ENCODE data around the gene CRHR1.

CRHR1 gene

GRCh38 chr17:45786349-45786748, 2.2 kb downstream of the CRHR1 start:
- Histone ChIP-seq H3K4me3 (ENCODE audit: low read depth in 1 of 5, low read length in 5 of 5) (no peak overlapping the region), H3K9ac (ENCODE audit: low read length in 5 of 5) (no peak overlapping the region), H3K27ac (ENCODE audit: low read depth, low read length) (no peak overlapping the region), H3K9me3 (ENCODE audit: control insufficient read depth in 5 of 5, low read length in 5 of 5) (no peaks in the 10 kb centered on the region), H3K36me3 (ENCODE audit: control insufficient read depth in 5 of 5, insufficient read depth in 5 of 5, low read length in 5 of 5) (no peaks in the 10 kb centered on the region), H3K4me1 (ENCODE audit: control insufficient read depth in 5 of 5, insufficient read depth in 5 of 5, low read length in 5 of 5) (peaks cover 0 to 28% (median 26%) of the 10 kb centered on the region in 5 donors), H3K27me3 (ENCODE audit: control insufficient read depth in 5 of 5, insufficient read depth in 4 of 5, low read length in 5 of 5) (peaks cover 10 to 56% (median 26%) of the 10 kb centered on the region in 5 donors)

- no peak overlapping the region for H3K4me3 ChIP-seq (ENCODE audit: low read depth in 1 of 5, low read length in 5 of 5)
- no peaks in the 10 kb centered on the region for H3K36me3 ChIP-seq (ENCODE audit: control insufficient read depth in 5 of 5, insufficient read depth in 5 of 5, low read length in 5 of 5)
- H3K4me1 ChIP-seq (ENCODE audit: control insufficient read depth in 5 of 5, insufficient read depth in 5 of 5, low read length in 5 of 5), result peaks cover 0 to 23% (median 21%) of the 10 kb centered on the region in 5 donors
- no peaks in the 10 kb centered on the region for H3K9me3 ChIP-seq (ENCODE audit: control insufficient read depth in 5 of 5, low read length in 5 of 5)
- H3K9ac ChIP-seq (ENCODE audit: low read length in 5 of 5), result no peak overlapping the region
- no peak overlapping the region for H3K27ac ChIP-seq (ENCODE audit: low read depth, low read length)
- peaks cover 11 to 58% (median 31%) of the 10 kb centered on the region in 5 donors for H3K27me3 ChIP-seq (ENCODE audit: control insufficient read depth in 5 of 5, insufficient read depth in 4 of 5, low read length in 5 of 5)
Observed at GRCh38 chr17:45787044-45787443, 2.9 kb downstream of the CRHR1 start.

- no peaks in the 10 kb centered on the region for H3K36me3 ChIP-seq (ENCODE audit: control insufficient read depth in 5 of 5, insufficient read depth in 5 of 5, low read length in 5 of 5)
- no peak overlapping the region for H3K4me3 ChIP-seq (ENCODE audit: low read depth in 1 of 5, low read length in 5 of 5)
- H3K4me1 ChIP-seq (ENCODE audit: control insufficient read depth in 5 of 5, insufficient read depth in 5 of 5, low read length in 5 of 5), result peaks cover 0 to 23% (median 21%) of the 10 kb centered on the region in 5 donors
- H3K9me3 ChIP-seq (ENCODE audit: control insufficient read depth in 5 of 5, low read length in 5 of 5), result no peaks in the 10 kb centered on the region
- no peak overlapping the region for H3K27ac ChIP-seq (ENCODE audit: low read depth, low read length)
- no peak overlapping the region for H3K9ac ChIP-seq (ENCODE audit: low read length in 5 of 5)
- peaks cover 11 to 59% (median 34%) of the 10 kb centered on the region in 5 donors for H3K27me3 ChIP-seq (ENCODE audit: control insufficient read depth in 5 of 5, insufficient read depth in 4 of 5, low read length in 5 of 5)
Observed at GRCh38 chr17:45787656-45788055, 3.5 kb downstream of the CRHR1 start.

- H3K36me3 ChIP-seq (ENCODE audit: control insufficient read depth in 5 of 5, insufficient read depth in 5 of 5, low read length in 5 of 5), result no peaks in the 10 kb centered on the region
- no peak overlapping the region for H3K4me3 ChIP-seq (ENCODE audit: low read depth in 1 of 5, low read length in 5 of 5)
- no peak overlapping the region for H3K27ac ChIP-seq (ENCODE audit: low read depth, low read length)
- H3K4me1 ChIP-seq (ENCODE audit: control insufficient read depth in 5 of 5, insufficient read depth in 5 of 5, low read length in 5 of 5), result peaks cover 0 to 23% (median 21%) of the 10 kb centered on the region in 5 donors
- H3K9ac ChIP-seq (ENCODE audit: low read length in 5 of 5), result no peak overlapping the region
- no peaks in the 10 kb centered on the region for H3K9me3 ChIP-seq (ENCODE audit: control insufficient read depth in 5 of 5, low read length in 5 of 5)
- H3K27me3 ChIP-seq (ENCODE audit: control insufficient read depth in 5 of 5, insufficient read depth in 4 of 5, low read length in 5 of 5), result peaks cover 11 to 59% (median 36%) of the 10 kb centered on the region in 5 donors
Observed at GRCh38 chr17:45788057-45788456, 3.9 kb downstream of the CRHR1 start.

GRCh38 chr17:45789874-45790273, 5.8 kb downstream of the CRHR1 start:
- H3K4me1 ChIP-seq (ENCODE audit: control insufficient read depth in 5 of 5, insufficient read depth in 5 of 5, low read length in 5 of 5), result peaks cover 0 to 8% (median 6%) of the 10 kb centered on the region in 5 donors
- H3K9me3 ChIP-seq (ENCODE audit: control insufficient read depth in 5 of 5, low read length in 5 of 5), result no peaks in the 10 kb centered on the region
- no peak overlapping the region for H3K27ac ChIP-seq (ENCODE audit: low read depth, low read length)
- no peak overlapping the region for H3K4me3 ChIP-seq (ENCODE audit: low read depth in 1 of 5, low read length in 5 of 5)
- no peaks in the 10 kb centered on the region for H3K36me3 ChIP-seq (ENCODE audit: control insufficient read depth in 5 of 5, insufficient read depth in 5 of 5, low read length in 5 of 5)
- no peak overlapping the region for H3K9ac ChIP-seq (ENCODE audit: low read length in 5 of 5)
- peaks cover 7 to 66% (median 39%) of the 10 kb centered on the region in 5 donors for H3K27me3 ChIP-seq (ENCODE audit: control insufficient read depth in 5 of 5, insufficient read depth in 4 of 5, low read length in 5 of 5)

GRCh38 chr17:45790296-45790922, 6.3 kb downstream of the CRHR1 start:
- no peak overlapping the region for H3K27ac ChIP-seq (ENCODE audit: low read depth, low read length)
- H3K4me1 ChIP-seq (ENCODE audit: control insufficient read depth in 5 of 5, insufficient read depth in 5 of 5, low read length in 5 of 5), result peaks cover 0 to 2% (median under 1%) of the 10 kb centered on the region in 5 donors
- H3K9ac ChIP-seq (ENCODE audit: low read length in 5 of 5), result no peak overlapping the region
- no peaks in the 10 kb centered on the region for H3K9me3 ChIP-seq (ENCODE audit: control insufficient read depth in 5 of 5, low read length in 5 of 5)
- no peaks in the 10 kb centered on the region for H3K36me3 ChIP-seq (ENCODE audit: control insufficient read depth in 5 of 5, insufficient read depth in 5 of 5, low read length in 5 of 5)
- H3K27me3 ChIP-seq (ENCODE audit: control insufficient read depth in 5 of 5, insufficient read depth in 4 of 5, low read length in 5 of 5), result peaks cover 9 to 67% (median 40%) of the 10 kb centered on the region in 5 donors
- no peak overlapping the region for H3K4me3 ChIP-seq (ENCODE audit: low read depth in 1 of 5, low read length in 5 of 5)

- H3K4me3 ChIP-seq (ENCODE audit: low read depth in 1 of 5, low read length in 5 of 5), result no peak overlapping the region
- H3K27me3 ChIP-seq (ENCODE audit: control insufficient read depth in 5 of 5, insufficient read depth in 4 of 5, low read length in 5 of 5), result peaks cover 9 to 68% (median 43%) of the 10 kb centered on the region in 5 donors
- no peaks in the 10 kb centered on the region for H3K9me3 ChIP-seq (ENCODE audit: control insufficient read depth in 5 of 5, low read length in 5 of 5)
- H3K4me1 ChIP-seq (ENCODE audit: control insufficient read depth in 5 of 5, insufficient read depth in 5 of 5, low read length in 5 of 5), result no peaks in the 10 kb centered on the region
- H3K36me3 ChIP-seq (ENCODE audit: control insufficient read depth in 5 of 5, insufficient read depth in 5 of 5, low read length in 5 of 5), result no peaks in the 10 kb centered on the region
- H3K9ac ChIP-seq (ENCODE audit: low read length in 5 of 5), result no peak overlapping the region
- no peak overlapping the region for H3K27ac ChIP-seq (ENCODE audit: low read depth, low read length)
Observed at GRCh38 chr17:45791041-45791582, 7.0 kb downstream of the CRHR1 start.

- Histone ChIP-seq H3K4me3 (ENCODE audit: low read depth in 1 of 5, low read length in 5 of 5) (no peak overlapping the region), H3K9ac (ENCODE audit: low read length in 5 of 5) (no peak overlapping the region), H3K36me3 (ENCODE audit: control insufficient read depth in 5 of 5, insufficient read depth in 5 of 5, low read length in 5 of 5) (no peaks in the 10 kb centered on the region), H3K9me3 (ENCODE audit: control insufficient read depth in 5 of 5, low read length in 5 of 5) (no peaks in the 10 kb centered on the region), H3K27ac (ENCODE audit: low read depth, low read length) (no peak overlapping the region), H3K4me1 (ENCODE audit: control insufficient read depth in 5 of 5, insufficient read depth in 5 of 5, low read length in 5 of 5) (no peaks in the 10 kb centered on the region), H3K27me3 (ENCODE audit: control insufficient read depth in 5 of 5, insufficient read depth in 4 of 5, low read length in 5 of 5) (peaks cover 9 to 73% (median 45%) of the 10 kb centered on the region in 5 donors)
Observed at GRCh38 chr17:45791935-45792334, 7.8 kb downstream of the CRHR1 start.

- no peaks in the 10 kb centered on the region for H3K4me1 ChIP-seq (ENCODE audit: control insufficient read depth in 5 of 5, insufficient read depth in 5 of 5, low read length in 5 of 5)
- H3K9me3 ChIP-seq (ENCODE audit: control insufficient read depth in 5 of 5, low read length in 5 of 5), result no peaks in the 10 kb centered on the region
- peaks cover 9 to 73% (median 42%) of the 10 kb centered on the region in 5 donors for H3K27me3 ChIP-seq (ENCODE audit: control insufficient read depth in 5 of 5, insufficient read depth in 4 of 5, low read length in 5 of 5)
- H3K36me3 ChIP-seq (ENCODE audit: control insufficient read depth in 5 of 5, insufficient read depth in 5 of 5, low read length in 5 of 5), result no peaks in the 10 kb centered on the region
- H3K9ac ChIP-seq (ENCODE audit: low read length in 5 of 5), result no peak overlapping the region
- no peak overlapping the region for H3K4me3 ChIP-seq (ENCODE audit: low read depth in 1 of 5, low read length in 5 of 5)
- no peak overlapping the region for H3K27ac ChIP-seq (ENCODE audit: low read depth, low read length)
Observed at GRCh38 chr17:45792437-45792836, 8.3 kb downstream of the CRHR1 start.

- Histone ChIP-seq H3K4me3 (ENCODE audit: low read depth in 1 of 5, low read length in 5 of 5) (no peak overlapping the region), H3K27me3 (ENCODE audit: control insufficient read depth in 5 of 5, insufficient read depth in 4 of 5, low read length in 5 of 5) (peaks cover 9 to 69% (median 42%) of the 10 kb centered on the region in 5 donors), H3K9ac (ENCODE audit: low read length in 5 of 5) (no peak overlapping the region), H3K36me3 (ENCODE audit: control insufficient read depth in 5 of 5, insufficient read depth in 5 of 5, low read length in 5 of 5) (no peaks in the 10 kb centered on the region), H3K27ac (ENCODE audit: low read depth, low read length) (no peak overlapping the region), H3K9me3 (ENCODE audit: control insufficient read depth in 5 of 5, low read length in 5 of 5) (no peaks in the 10 kb centered on the region), H3K4me1 (ENCODE audit: control insufficient read depth in 5 of 5, insufficient read depth in 5 of 5, low read length in 5 of 5) (no peaks in the 10 kb centered on the region)
Observed at GRCh38 chr17:45792995-45793755, 9.1 kb downstream of the CRHR1 start.
